WERI-Rb-1 (cell line): ENCODE measurements around the gene CACNA1E.
A peak's percentile ranks its signal among the peaks of the same experiment; 100 is the strongest.

Source experiments
- DNase-seq: peaks from one replicate; pipeline ENCODE4 v3.0.0-alpha.2; 2020
- H3K27ac ChIP-seq: fragments of 250-450 bp; sonication (Bioruptor Pico); 2 replicates; pipeline ENCODE4 v1.5.1; 2020; ENCODE audit warnings: mild to moderate bottlenecking, moderate library complexity
- H3K27me3 ChIP-seq: fragments of 250-450 bp; sonication (Bioruptor Pico); 2 replicates; pipeline ENCODE4 v1.5.1; 2021; ENCODE audit warnings: mild to moderate bottlenecking, low read depth, moderate library complexity; ENCODE audit not compliant: insufficient read depth, severe bottlenecking
- H3K36me3 ChIP-seq: fragments of 250-450 bp; sonication (Bioruptor Pico); 2 replicates; pipeline ENCODE4 v1.5.1; 2020; ENCODE audit warnings: mild to moderate bottlenecking, moderate library complexity
- H3K4me3 ChIP-seq: 2 replicates; pipeline ENCODE4 v1.5.1; 2011; ENCODE audit warnings: low read depth, mild to moderate bottlenecking, control low read depth, low read length
- H3K9me3 ChIP-seq: fragments of 250-450 bp; sonication (Bioruptor Pico); 2 replicates; pipeline ENCODE4 v1.5.1; 2021; ENCODE audit warnings: mild to moderate bottlenecking, moderate library complexity; ENCODE audit not compliant: severe bottlenecking
- CTCF ChIP-seq: IDR thresholded peaks from 2 replicates; pipeline ENCODE4 v1.5.1; 2011; ENCODE audit warnings: low read depth, mild to moderate bottlenecking, control low read depth, inconsistent platforms, low read length

Gene CACNA1E

GRCh38 chr1:181587870-181588438 lies 104.6 kb downstream of the CACNA1E start:
- no peaks in the 10 kb centered on the region for H3K9me3 ChIP-seq
- H3K4me3 ChIP-seq: no peak overlapping the region
- H3K27ac ChIP-seq: no peak overlapping the region
- H3K27me3 ChIP-seq: no peaks in the 10 kb centered on the region
- 0 out of 2 replicates have a peak, but pooled peaks have one; percentile 14 for TF ChIP-seq CTCF
- DNase-seq: no peak
- H3K36me3 ChIP-seq: no peaks in the 10 kb centered on the region

- Histone ChIP-seq H3K4me3 (no peak overlapping the region), H3K27ac (no peak overlapping the region), H3K27me3 (no peaks in the 10 kb centered on the region), H3K36me3 (no peaks in the 10 kb centered on the region), H3K9me3 (no peaks in the 10 kb centered on the region)
- TF ChIP-seq CTCF: no peak
- no peak for DNase-seq
Observed at GRCh38 chr1:181588631-181589030, 105.3 kb downstream of the CACNA1E start.

GRCh38 chr1:181592255-181592859 lies 109.0 kb downstream of the CACNA1E start:
- Histone ChIP-seq H3K36me3 (no peaks in the 10 kb centered on the region), H3K9me3 (no peaks in the 10 kb centered on the region), H3K27ac (no peak overlapping the region), H3K27me3 (no peaks in the 10 kb centered on the region), H3K4me3 (no peak overlapping the region)
- DNase-seq: no peak
- no peak for TF ChIP-seq CTCF

GRCh38 chr1:181593042-181593441 lies 109.7 kb downstream of the CACNA1E start:
- Histone ChIP-seq H3K27ac (no peak overlapping the region), H3K27me3 (no peaks in the 10 kb centered on the region), H3K9me3 (no peaks in the 10 kb centered on the region), H3K36me3 (no peaks in the 10 kb centered on the region), H3K4me3 (no peak overlapping the region)
- DNase-seq: no peak
- TF ChIP-seq CTCF: no peak

- no peaks in the 10 kb centered on the region for H3K36me3 ChIP-seq
- TF ChIP-seq CTCF: no peak
Observed at GRCh38 chr1:181594553-181594952, 111.2 kb downstream of the CACNA1E start.

GRCh38 chr1:181595234-181595633 lies 111.9 kb downstream of the CACNA1E start:
- H3K4me3 ChIP-seq: no peak overlapping the region
- no peaks in the 10 kb centered on the region for H3K27me3 ChIP-seq
- H3K27ac ChIP-seq: no peak overlapping the region
- H3K9me3 ChIP-seq: no peaks in the 10 kb centered on the region
- no peak for TF ChIP-seq CTCF
- no peaks in the 10 kb centered on the region for H3K36me3 ChIP-seq
- no peak for DNase-seq

More at GRCh38 chr1:181594553-181594952, 111.2 kb downstream of the CACNA1E start:
- no peak for DNase-seq
- H3K27me3 ChIP-seq: no peaks in the 10 kb centered on the region
- H3K9me3 ChIP-seq: no peaks in the 10 kb centered on the region
- no peak overlapping the region for H3K27ac ChIP-seq
- H3K4me3 ChIP-seq: no peak overlapping the region
